ENCODE measurements around the gene SMIM5. TPM values are rescaled to one million over a fixed set of nuclear protein-coding genes. Genes with fewer than 3 reads are reported as not detected.

Gene SMIM5
- total RNA-seq, 4 donors from 2014 or later: 68.8 to 161 (median 97.1) TPM; not detected in 1

- DNase-seq: peak; percentile 15 to 76 (median 74)
Observed at GRCh38 chr17:75689441-75689873, 56.2 kb downstream of the SMIM5 start.

More at GRCh38 chr17:75689441-75689873, 56.2 kb downstream of the SMIM5 start:
- Histone ChIP-seq H3K9me3 (no peaks in the 10 kb centered on the region), H3K27ac (peak overlapping the region; percentile 18 to 71 (median 62)), H3K36me3 (peaks cover 0 to 22% (median 0%) of the 10 kb centered on the region in 3 donors), H3K27me3 (no peaks in the 10 kb centered on the region), H3K4me1 (peaks cover 0 to 64% (median 13%) of the 10 kb centered on the region in 4 donors), H3K4me3 (no peak overlapping the region)
- TF ChIP-seq CTCF (IDR thresholded peaks at IDR 0.05) (no peak), POLR2A (IDR thresholded peaks at IDR 0.05) (no peak)

Other genes starting within 250 kb of the SMIM5 start
- gene GRB2, start 227.8 kb upstream of the SMIM5 start, total RNA-seq: 100 to 1,000 TPM in 2 of 4 donors, 10 to 100 TPM in 2; 64.8 to 120 (median 98.3) TPM
- gene TMEM94, start 176.8 kb upstream of the SMIM5 start, total RNA-seq: 100 to 1,000 TPM; 114 to 340 (median 178) TPM
- 10 to 100 TPM; 12.4 to 24.0 (median 17.3) TPM for gene CASKIN2, start 117.9 kb upstream of the SMIM5 start, total RNA-seq
- 10 to 100 TPM; 47.9 to 89.5 (median 80.0) TPM for gene TSEN54, start 116.9 kb upstream of the SMIM5 start, total RNA-seq
- gene LLGL2, start 107.7 kb upstream of the SMIM5 start, total RNA-seq: 100 to 1,000 TPM; 221 to 563 (median 300) TPM
- gene MYO15B, start 45.6 kb upstream of the SMIM5 start, total RNA-seq: 1,000 to 10,000 TPM in 3 of 4 donors, 100 to 1,000 TPM in 1; 552 to 2,671 (median 1,951) TPM
- gene RECQL5, start 33.7 kb downstream of the SMIM5 start, total RNA-seq: 10 to 100 TPM; 26.3 to 85.0 (median 44.1) TPM
- 100 to 1,000 TPM in 2 of 4 donors, 10 to 100 TPM in 2; 65.3 to 117 (median 101) TPM for gene SAP30BP, start 33.9 kb downstream of the SMIM5 start, total RNA-seq
- gene ITGB4, start 88.0 kb downstream of the SMIM5 start, total RNA-seq: 100 to 1,000 TPM in 3 of 4 donors, 10 to 100 TPM in 1; 80.0 to 368 (median 219) TPM
- 10 to 100 TPM; 50.1 to 81.9 (median 64.1) TPM for gene GALK1, start 131.8 kb downstream of the SMIM5 start, total RNA-seq
- 100 to 1,000 TPM in 1 of 4 donors, 10 to 100 TPM in 3; 18.9 to 108 (median 30.6) TPM for gene UNK, start 151.4 kb downstream of the SMIM5 start, total RNA-seq
- 10 to 100 TPM in 3 of 4 donors, 1 to 10 TPM in 1; 8.4 to 45.4 (median 22.2) TPM for gene UNC13D, start 211.0 kb downstream of the SMIM5 start, total RNA-seq
- 10 to 100 TPM; 45.4 to 61.4 (median 53.7) TPM for gene WBP2, start 221.9 kb downstream of the SMIM5 start, total RNA-seq
- 10 to 100 TPM; 16.5 to 61.4 (median 45.7) TPM for gene TRIM47, start 245.1 kb downstream of the SMIM5 start, total RNA-seq